NCI-H1048 (cell line): ENCODE data around the gene AP4B1.
A peak's percentile ranks its signal among the peaks of the same experiment; 100 is the strongest.
"Not testable (repeated sequence)": the region's sequence is repeated elsewhere in the genome, so short reads cannot be mapped to it uniquely, and the experiment has no call there.

Experiments
- DNase-seq: peaks from one replicate; lab custom pipeline; 2025; lab: John Stamatoyannopoulos, UW

AP4B1 gene

DNA sequence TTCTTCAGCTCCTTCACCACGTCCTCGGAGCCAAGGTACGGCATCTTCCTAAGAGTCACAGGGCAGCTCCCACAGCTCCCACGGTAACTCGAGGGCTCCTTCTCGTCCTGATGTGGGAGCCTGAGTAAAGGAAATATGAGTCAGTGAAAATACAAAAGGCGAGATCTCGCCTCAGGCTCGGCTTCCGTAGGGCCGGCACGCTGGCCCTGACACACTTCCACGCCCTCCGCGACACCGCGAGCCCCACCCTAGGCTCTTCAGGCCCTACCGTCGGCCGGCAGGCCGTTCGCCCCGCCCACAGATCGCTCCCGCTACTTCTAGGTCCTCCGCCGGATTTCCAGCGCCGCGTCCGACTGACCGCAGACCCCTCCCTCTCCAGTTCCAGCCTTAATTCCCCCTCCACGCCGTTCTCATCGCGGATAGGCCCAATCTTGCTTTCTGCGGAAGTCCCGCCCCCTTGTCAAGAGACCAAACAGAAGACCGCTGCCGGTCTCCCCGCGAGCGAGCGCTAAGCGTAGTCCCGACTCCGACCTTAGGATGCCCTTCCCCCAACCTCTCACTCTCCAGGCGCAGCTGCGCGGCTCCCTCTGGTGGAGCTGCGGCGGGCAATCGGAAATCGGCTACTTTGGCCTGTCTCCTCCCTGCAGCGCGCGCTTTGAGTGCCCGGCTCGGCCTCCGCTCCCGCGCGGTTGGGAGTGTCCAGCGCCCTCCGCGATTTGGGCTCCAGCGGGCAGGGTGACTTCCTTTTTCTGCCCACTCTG, at the start of gene AP4B1, which contains the start of gene DCLRE1B:
AP4B1 (minus strand) TSS at position 126 of the 761 bp plus-strand sequence; CDS start at position 44, 82 bp downstream.
DCLRE1B (plus strand) TSS at position 653 of the 761 bp plus-strand sequence. CDS start 261 bp downstream, outside the sequence.
- peak; percentile 99 for DNase-seq

DNA sequence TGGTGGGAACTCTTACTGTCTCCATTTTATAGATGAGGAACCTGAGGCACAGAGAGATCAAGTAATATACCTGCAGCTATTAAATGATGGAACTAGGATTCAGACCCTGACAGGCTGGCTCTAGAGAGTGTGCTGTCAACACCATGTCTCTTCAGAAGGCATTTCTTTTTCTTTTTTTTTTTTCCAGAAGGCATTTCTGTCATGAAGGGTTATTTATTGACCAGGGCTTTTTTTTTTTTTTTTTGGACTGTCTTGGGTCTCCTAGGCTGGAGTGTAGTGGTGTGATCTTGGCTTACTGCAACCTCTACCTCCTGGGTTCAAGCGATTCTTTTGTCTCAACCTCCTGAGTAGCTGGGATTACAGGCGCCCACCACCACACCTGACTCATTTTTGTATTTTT, 47.1 kb upstream of the AP4B1 start:
- no peak for DNase-seq

DNA sequence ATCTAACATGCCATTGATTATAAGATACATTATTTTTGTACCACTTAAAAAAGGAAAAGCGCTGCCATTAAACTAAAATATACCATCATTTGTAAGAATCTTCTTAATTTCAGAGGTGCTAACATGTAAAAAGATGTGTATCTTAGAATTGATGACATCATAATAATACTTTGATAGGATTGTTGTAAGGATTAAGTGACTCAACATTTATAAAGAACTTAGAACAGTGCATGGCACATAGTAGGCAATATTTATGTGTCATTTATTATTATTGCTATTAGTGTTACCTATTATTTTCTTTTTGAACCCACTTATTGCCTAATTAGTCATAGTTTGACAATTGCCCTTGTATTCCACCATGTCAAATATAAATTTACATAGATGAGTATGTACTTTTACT, 46.3 kb upstream of the AP4B1 start:
- no peak for DNase-seq

DNA sequence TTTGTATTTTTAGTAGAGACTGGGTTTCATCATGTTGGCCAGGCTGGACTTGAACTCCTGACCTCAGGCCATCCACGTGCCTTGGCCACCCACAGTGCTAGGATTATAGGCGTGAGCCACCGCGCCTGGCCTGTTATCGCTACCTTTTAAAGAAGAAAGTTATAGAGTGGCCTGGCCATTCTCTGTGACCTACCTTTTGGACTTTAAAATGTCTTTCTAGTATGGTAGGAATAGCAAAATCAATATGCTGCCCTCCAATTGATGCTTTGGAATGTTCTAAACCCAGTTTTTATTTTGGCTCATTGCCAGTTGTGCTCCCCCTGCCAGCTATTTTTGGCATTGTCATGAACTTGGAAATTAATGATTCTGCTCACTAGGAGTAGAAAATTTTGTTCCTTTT, 44.4 kb upstream of the AP4B1 start:
- DNase-seq: no peak

DNA sequence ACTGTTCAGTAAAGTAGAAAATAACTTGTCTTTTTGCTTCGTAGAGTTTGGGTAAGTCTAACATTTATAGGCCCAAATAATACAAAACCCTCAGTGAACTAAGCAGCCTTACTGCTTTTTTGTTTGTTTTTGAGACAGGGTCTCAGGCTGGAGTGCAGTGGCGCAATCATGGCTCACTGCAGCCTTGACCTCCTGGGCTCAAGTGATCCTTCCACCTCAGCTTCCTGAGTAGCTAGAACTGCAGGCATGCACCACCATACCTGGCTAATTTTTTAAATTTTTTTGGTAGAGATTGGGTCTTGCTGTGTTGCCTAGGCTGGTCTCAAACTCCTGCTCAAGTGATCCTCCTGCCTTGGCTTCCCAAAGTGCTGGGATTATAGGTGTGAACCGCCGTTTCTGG, 43.6 kb upstream of the AP4B1 start:
- not testable (repeated sequence) for DNase-seq

DNA sequence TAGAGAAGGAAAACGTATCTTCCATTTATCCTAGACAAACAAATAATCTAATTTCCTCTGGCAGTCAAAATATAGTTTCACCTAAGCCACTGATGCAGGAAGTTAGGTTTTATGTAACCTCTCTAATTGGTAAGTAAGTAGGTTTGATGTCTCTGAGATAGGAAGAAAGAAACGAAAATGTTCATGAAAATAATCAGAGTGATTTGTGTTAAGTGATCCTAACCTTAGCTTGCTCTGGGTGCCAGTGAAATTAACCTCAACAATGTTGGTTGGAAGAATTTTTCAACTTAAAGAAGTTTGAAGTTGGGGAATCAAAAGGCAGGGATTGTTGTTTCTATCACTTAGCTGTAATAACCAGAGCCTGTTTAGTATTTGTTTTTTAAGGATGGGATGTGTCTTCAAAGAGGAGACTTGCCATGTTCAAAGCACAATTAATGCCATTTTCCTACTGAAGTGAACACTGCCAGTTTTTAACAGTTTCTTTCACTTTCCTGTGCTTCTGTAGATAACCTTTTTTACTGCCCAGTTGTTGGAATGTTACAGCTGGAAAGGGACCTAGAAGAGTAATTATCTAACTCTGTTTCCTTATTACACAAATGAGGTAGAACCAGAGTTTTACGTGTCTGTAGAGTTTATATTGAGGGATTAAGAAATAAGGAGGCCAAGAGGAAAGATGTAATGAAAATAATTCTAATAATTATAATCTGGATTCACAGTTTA, 42.9 kb upstream of the AP4B1 start:
- DNase-seq: no peak

DNA sequence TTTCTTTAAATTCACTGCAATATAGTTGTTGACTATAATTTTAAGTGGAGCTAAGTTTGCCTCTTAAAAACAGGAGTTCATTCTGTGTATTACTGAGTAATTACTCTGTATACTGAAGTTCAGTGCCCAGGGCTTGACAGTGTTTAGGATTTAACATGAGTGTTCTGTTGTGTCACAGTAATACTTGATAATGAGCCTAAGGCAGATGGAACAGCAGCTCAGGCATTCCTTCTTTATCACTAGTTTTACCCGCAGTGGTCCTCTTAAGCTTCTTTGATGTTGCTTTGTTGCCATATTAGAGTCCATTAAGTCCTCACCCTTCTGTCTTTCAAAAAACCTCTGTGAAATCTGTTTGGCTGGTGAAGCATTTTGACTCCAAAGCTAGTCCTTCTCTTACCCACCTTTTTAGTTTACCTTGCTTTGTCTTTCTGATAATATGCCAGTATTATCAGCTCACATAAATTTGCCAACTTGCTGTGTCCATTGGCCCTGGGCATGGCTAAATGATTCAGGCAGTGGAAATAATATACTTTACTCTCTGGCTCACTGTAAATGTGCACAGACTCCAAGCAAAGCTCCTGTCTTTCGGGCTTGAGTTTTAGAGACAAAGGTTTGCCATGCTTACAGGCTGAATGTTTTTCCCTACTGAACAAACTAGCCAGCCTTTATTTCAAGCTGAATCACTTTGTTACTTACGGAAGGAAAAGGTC, 42.2 kb upstream of the AP4B1 start:
- no peak for DNase-seq

DNA sequence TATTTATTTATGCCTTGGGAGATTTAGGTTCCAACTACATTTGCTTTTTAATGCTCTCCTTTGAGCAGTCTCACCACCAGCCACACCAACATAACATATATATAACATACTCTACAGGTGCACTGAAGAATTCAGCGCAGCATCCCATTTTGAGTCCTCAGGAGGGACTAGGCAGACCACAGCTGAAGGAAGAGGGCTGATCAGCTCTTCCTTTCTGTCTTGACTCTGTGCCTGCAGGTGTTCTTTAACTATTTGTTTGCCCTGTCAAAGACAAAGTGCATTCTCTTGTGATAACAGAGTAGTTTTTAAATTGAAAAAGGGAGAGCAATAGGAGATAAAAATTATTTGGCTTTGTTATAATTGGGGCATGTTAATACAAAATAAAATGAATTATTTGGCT, 41.5 kb upstream of the AP4B1 start:
- DNase-seq: no peak

DNA sequence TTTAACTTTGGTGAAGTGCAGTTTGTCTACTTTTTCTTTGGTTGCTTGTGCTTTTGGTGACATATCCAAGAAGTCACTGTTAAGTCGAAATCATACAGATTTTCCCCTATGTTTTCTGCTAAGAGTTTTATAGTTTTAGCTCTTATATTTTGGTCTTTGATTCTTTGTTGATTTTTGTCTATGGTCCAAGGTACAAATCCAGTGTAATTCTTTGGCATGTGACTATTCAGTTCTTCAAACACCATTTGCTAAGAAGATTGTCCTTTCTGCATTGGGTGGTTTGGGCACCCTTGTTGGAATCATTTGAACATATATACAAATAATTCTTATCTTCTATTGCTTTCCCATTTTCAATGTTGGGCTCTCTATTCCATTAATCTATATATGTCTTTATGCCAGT, 40.7 kb upstream of the AP4B1 start:
- DNase-seq: no peak

DNA sequence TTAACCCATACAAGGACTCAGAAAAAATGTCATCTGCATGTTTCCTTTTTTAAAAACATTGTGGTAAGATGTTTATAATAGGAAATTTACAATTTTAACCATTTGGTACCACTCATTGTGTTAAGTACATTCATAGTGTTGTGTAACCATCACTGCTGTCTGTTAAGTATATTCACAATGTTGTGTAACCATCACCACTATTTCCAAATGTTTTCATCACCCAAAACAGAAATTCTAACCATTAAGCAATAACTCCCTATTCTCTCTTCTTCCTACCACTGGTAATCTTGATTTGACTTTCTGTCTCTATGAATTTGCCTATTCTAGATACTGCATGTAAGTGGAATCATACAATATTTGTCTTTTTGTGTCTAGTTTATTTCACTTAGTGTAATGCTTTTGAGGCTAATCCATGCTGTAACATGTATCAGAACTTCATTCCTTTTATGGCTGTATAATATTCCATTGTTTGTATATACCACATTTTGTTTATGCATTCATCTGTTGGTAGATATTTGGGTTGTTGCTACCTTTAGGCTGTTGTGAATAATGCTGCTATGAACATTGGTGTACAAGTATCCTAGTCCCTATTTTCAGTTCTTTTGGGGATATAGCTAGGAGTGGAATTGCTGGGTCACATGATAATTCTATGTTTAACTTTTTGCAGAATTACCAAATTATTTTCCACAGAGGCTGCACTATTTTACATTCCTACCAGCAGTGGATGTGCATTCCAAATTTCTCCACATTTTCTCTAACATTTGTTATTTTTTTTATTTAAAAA, 38.6 kb upstream of the AP4B1 start:
- no peak for DNase-seq

DNA sequence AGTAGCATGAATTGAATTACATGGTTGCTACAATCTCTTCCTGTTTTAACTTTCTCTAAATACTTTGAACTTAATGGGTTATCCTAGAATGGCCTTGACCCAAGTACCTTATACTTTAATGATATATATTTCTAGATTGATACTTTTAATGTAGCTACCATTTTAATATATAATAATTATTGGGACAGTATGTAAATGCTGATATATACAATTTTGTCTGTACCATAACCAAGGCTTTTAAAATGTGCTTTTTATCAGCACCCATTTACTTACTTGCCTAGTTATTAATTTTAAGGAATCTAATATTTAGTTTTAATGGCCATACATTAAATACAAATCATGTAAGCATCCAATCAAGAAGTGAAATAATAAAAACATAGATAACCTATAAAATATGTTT, 37.9 kb upstream of the AP4B1 start:
- no peak for DNase-seq

DNA sequence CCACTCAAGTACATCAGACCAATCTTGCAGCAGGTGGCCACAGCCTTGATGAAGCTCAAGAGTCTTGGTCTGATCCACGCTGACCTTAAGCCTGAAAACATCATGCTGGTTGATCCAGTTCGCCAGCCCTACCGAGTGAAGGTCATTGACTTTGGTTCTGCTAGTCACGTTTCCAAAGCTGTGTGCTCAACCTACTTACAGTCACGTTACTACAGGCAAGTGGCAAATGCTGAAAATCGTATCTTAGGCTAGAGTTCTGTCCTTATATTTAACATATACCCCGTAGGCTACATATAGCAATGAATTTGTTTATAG, 36.6 kb upstream of the AP4B1 start:
- DNase-seq: no peak

DNA sequence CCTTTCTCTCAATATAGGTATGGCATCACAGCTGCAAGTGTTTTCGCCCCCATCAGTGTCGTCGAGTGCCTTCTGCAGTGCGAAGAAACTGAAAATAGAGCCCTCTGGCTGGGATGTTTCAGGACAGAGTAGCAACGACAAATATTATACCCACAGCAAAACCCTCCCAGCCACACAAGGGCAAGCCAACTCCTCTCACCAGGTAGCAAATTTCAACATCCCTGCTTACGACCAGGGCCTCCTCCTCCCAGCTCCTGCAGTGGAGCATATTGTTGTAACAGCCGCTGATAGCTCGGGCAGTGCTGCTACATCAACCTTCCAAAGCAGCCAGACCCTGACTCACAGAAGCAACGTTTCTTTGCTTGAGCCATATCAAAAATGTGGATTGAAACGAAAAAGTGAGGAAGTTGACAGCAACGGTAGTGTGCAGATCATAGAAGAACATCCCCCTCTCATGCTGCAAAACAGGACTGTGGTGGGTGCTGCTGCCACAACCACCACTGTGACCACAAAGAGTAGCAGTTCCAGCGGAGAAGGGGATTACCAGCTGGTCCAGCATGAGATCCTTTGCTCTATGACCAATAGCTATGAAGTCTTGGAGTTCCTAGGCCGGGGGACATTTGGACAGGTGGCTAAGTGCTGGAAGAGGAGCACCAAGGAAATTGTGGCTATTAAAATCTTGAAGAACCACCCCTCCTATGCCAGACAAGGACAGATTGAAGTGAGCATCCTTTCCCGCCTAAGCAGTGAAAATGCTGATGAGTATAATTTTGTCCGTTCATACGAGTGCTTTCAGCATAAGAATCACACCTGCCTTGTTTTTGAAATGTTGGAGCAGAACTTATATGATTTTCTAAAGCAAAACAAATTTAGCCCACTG, 36.0 kb upstream of the AP4B1 start:
- DNase-seq: no peak

DNA sequence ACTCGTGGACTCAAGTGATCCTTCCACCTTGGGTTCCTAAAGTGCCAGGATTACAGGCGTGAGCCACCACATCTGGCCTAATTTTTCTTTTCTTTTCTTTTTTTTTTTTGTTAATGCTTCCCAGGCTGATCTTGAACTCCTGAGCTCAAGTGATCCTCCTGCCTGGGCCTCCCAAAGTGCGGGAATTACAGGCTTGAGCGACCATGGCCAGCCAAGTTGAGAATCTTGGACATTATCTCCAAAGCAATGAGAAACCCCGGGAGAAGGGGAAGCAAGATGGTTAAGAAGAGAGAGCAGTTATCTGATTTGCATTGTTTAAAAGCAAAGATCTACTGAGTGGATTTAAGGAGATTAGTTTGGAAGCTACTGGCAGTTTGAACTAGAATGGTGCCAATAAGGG, 33.6 kb upstream of the AP4B1 start:
- DNase-seq: no peak

DNA sequence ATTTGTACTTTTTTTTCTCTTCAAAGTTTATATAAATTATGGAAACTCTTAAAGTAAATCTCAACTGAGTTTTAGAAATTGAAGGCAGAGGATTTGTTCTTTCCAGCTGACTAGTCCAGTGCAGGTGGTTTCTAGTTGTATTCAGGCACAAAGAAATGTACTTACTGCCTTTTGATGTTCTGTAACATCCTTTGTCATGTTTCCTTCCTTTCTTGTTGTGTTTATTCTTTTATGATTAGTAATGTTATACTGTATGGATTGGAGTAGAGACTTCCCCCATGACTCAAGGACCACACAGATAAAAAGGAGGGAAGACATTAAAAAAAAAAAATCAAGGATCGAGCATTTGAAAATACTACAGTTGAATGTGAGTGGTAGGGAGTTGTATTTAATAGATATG, 32.5 kb upstream of the AP4B1 start:
- DNase-seq: no peak

DNA sequence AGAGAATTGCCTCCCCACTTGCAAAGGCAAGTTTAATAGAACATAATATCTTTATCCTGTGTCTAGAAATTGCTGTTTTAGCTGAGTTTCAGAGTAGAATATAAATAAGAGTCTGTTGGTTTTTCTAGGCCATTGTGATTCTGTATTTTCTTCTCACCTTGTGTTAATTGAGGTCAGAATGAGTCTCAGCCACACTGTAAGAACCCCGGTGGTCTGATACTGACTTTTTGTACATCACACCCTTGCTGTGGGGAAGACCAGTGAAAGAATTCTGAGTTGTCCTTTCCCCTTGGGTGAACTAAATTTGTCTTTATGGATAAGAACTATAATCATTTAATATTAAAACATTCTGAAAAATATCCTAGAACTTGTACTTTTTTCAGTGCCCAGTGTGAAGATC, 31.4 kb upstream of the AP4B1 start:
- DNase-seq: no peak

DNA sequence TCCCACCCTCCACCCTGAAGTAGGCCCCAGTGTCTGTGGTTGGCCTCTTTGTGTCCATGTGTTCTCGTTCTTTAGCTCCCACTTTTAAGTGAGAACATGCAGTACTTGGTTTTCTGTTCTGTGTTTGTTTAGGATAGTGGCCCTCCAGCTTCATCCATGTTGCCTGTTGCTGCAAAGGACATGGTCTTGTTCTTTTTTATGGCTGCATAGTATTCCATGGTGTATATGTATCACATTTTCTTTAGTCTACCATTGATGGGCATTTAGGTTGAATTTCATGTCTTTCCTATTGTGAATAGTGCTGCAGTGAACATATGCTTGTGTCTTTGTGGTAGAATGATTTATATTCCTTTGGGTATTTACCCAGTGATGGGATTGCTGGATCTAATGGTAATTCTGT, 30.6 kb upstream of the AP4B1 start:
- DNase-seq: no peak

DNA sequence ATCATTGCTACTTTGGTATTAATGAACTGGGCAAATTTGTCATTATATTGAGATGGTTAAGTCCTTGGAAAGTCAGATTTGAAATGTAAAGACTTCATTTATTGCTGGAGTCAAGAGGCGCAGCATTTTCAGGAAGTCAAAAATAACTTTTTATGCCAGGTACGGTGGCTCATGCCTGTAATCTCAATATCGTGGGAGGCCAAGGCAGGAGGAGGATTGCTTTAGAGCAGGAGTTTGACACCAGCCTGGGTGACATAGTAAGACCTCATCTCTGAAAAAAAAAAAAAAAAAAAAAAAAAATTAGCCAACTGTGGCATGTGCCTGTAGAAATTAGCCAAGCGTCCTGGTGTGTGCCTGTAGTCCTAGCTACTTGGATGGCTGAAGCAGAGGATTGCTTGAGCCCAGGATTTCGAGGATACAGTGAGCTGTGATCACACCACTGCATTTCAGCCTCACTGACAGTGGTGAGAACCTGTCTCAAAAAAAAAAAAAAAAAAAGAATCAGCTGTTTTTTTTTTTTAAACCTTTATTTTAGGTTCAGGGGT, 30.0 kb upstream of the AP4B1 start:
- DNase-seq: no peak

DNA sequence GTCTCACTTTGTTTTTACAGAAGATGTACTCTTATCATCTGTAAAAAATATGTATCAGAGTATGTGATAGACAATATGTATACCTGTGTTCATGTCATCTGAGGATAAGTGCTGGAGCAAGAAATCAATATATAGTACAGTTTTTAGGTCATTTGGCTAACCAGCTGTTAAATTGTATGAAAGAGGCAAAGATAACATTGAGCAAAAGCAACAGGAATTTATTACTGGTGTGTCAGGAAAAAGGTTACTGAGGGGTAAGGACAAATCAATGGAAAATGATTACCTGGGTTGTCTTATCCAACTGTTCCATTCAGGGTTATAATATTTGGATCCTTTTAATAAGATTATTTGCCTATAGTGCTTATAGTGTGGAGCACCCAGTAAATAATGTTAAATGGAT, 29.4 kb upstream of the AP4B1 start:
- DNase-seq: no peak

DNA sequence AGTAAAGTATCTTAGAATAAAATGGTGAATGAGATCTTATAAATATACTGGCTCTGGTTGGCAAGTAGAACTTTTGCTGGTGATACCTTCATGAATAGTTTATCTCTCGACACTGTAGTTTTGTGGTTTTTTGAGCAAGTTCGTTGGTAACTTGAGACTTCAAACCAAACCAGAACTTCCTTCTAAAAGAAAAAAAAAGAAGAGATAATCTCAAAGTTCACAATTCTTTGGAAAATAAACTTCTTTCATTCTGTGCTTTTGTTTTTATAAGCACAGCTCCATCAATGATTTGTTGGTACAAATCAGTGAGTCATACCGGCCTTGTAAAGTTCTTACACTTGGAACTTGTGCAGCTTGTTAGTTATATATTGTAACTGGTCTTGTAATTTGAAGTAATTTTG, 26.9 kb upstream of the AP4B1 start:
- no peak for DNase-seq
